RWPE2 (cell line): ENCODE data around the gene EME1.

Source experiments
- ATAC-seq: fragments of 200-7000 bp; cut with Tn5 transposase; 3 replicates; pipeline ENCODE4 v1.9.1; 2021; ENCODE audit warnings: low read depth
- DNase-seq: peaks from one replicate; pipeline ENCODE4 v3.0.0-alpha.2; 2020; ENCODE audit warnings: low spot score
- H3K27ac ChIP-seq: fragments of 450-650 bp; 2 replicates; pipeline ENCODE4 v1.5.1; 2017; ENCODE audit warnings: mild to moderate bottlenecking; ENCODE audit not compliant: poor library complexity, severe bottlenecking
- H3K27me3 ChIP-seq: fragments of 250-450 bp; sonication (Bioruptor Pico); 2 replicates; pipeline ENCODE4 v1.5.1; 2021; ENCODE audit warnings: mild to moderate bottlenecking, moderate library complexity; ENCODE audit not compliant: insufficient read depth, poor library complexity, severe bottlenecking
- H3K36me3 ChIP-seq: fragments of 250-450 bp; sonication (Bioruptor Pico); 2 replicates; pipeline ENCODE4 v1.5.1; 2020; ENCODE audit warnings: low read depth, mild to moderate bottlenecking, moderate library complexity
- H3K4me1 ChIP-seq: fragments of 250-450 bp; sonication (Bioruptor Pico); 2 replicates; pipeline ENCODE4 v1.5.1; 2021; ENCODE audit warnings: mild to moderate bottlenecking, moderate library complexity; ENCODE audit not compliant: insufficient read depth, poor library complexity, severe bottlenecking
- H3K4me3 ChIP-seq: fragments of 250-450 bp; sonication (Bioruptor Pico); 2 replicates; pipeline ENCODE4 v1.5.1; 2021; ENCODE audit warnings: mild to moderate bottlenecking, moderate library complexity; ENCODE audit not compliant: severe bottlenecking
- H3K9me3 ChIP-seq: fragments of 250-450 bp; sonication (Bioruptor Pico); 2 replicates; pipeline ENCODE4 v1.5.1; 2021; ENCODE audit warnings: mild to moderate bottlenecking, moderate library complexity; ENCODE audit not compliant: severe bottlenecking
- TF ChIP-seq, protein P1 (sequence below): fragments of 450-650 bp; IDR thresholded peaks from one replicate; pipeline ENCODE4 v1.5.1; 2017; ENCODE audit warnings: mild to moderate bottlenecking, moderate library complexity; ENCODE audit not compliant: poor library complexity, severe bottlenecking

Gene EME1

DNA sequence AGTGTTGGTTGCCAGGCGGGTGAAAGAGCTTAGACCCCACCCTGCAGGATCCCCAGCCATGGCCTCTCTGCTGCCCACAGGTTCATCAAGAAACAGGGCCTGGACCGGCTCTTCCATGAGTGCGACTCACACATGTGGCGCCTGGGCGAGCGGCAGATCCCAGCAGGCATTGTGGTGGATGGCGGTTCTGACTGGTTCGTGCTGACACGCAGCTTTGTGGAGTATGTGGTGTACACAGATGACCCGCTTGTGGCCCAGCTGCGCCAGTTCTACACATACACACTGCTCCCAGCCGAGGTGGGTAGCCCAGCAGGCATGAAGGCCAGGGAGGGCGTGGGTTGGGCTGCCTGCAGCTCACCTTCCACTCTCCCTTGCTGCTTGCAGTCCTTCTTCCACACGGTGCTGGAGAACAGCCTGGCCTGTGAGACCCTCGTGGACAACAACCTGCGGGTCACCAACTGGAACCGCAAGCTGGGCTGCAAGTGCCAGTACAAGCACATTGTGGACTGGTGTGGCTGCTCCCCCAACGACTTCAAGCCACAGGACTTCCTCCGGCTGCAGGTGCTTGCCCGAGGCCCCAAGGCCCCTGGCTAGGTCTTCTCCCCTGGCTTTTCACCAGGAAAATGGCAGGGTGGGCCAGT is 17.2 kb upstream of the EME1 start:
- H3K4me1 ChIP-seq: no peaks in the 10 kb centered on the region
- no peaks in the 10 kb centered on the region for H3K27me3 ChIP-seq
- no peak for ATAC-seq
- H3K9me3 ChIP-seq: no peaks in the 10 kb centered on the region
- no peak overlapping the region for H3K4me3 ChIP-seq
- H3K27ac ChIP-seq: no peak overlapping the region
- TF ChIP-seq, protein P1, sequence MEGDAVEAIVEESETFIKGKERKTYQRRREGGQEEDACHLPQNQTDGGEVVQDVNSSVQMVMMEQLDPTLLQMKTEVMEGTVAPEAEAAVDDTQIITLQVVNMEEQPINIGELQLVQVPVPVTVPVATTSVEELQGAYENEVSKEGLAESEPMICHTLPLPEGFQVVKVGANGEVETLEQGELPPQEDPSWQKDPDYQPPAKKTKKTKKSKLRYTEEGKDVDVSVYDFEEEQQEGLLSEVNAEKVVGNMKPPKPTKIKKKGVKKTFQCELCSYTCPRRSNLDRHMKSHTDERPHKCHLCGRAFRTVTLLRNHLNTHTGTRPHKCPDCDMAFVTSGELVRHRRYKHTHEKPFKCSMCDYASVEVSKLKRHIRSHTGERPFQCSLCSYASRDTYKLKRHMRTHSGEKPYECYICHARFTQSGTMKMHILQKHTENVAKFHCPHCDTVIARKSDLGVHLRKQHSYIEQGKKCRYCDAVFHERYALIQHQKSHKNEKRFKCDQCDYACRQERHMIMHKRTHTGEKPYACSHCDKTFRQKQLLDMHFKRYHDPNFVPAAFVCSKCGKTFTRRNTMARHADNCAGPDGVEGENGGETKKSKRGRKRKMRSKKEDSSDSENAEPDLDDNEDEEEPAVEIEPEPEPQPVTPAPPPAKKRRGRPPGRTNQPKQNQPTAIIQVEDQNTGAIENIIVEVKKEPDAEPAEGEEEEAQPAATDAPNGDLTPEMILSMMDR: no peak
- H3K36me3 ChIP-seq: peaks cover 80% of the 10 kb centered on the region
- DNase-seq: no peak

DNA sequence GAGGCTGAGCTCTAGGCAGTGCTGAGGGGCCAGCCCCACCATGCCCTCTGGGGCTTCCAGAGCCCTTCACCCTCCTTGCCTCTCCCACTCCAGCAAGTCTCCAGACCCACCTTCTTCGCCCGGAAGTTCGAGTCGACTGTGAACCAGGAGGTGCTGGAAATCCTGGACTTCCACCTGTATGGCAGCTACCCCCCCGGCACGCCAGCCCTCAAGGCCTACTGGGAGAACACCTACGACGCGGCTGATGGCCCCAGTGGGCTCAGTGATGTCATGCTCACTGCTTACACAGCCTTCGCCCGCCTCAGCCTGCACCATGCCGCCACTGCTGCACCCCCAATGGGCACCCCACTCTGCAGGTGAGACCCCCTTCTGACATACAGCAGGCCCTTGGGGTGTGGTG is 16.6 kb upstream of the EME1 start:
- H3K27ac ChIP-seq: no peak overlapping the region
- no peak for ATAC-seq
- peaks cover 80% of the 10 kb centered on the region for H3K36me3 ChIP-seq
- no peak overlapping the region for H3K4me3 ChIP-seq
- no peaks in the 10 kb centered on the region for H3K9me3 ChIP-seq
- TF ChIP-seq, protein P1: no peak
- no peak for DNase-seq
- no peaks in the 10 kb centered on the region for H3K4me1 ChIP-seq
- no peaks in the 10 kb centered on the region for H3K27me3 ChIP-seq

DNA sequence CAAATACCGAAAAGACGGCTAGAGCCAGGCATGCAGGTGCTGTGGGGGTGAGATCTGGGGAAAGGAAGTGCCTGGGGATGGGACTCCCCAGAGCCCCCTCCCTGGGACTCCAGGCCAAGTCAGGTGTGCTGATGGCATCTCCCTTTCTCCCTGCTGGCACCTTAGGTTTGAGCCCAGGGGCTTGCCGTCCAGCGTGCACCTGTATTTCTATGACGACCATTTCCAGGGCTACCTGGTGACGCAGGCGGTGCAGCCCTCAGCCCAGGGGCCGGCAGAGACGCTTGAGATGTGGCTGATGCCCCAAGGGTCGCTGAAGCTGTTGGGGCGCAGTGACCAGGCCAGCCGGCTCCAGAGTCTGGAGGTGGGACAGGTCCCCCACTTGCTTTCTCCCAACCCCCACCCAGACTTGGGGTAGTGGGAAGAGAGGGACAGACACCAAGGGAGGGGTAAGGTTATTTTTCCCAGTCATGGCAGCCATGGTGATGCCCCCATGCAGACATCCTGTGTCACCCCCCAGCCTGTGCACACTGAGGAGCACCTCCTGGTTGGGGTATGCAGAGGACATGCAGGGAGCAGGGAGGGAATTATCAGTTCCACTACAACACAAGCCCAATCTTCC is 16.0 kb upstream of the EME1 start:
- DNase-seq (no peak), ATAC-seq (no peak)
- Histone ChIP-seq H3K36me3 (peaks cover 78% of the 10 kb centered on the region), H3K4me3 (no peak overlapping the region), H3K4me1 (no peaks in the 10 kb centered on the region), H3K27me3 (no peaks in the 10 kb centered on the region), H3K9me3 (no peaks in the 10 kb centered on the region), H3K27ac (no peak overlapping the region)
- TF ChIP-seq, protein P1: no peak

DNA sequence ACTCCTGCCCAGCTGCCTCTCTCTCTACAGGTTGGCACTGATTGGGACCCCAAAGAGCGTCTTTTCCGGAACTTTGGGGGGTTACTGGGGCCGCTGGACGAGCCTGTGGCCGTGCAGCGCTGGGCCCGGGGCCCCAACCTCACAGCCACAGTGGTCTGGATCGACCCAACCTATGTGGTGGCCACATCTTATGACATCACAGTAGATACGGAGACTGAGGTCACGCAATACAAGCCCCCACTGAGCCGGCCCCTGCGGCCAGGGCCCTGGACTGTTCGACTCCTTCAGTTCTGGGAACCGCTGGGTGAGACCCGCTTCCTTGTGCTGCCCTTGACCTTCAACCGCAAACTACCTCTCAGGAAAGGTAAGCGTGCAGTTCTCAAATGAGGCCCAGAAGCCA is 14.9 kb upstream of the EME1 start:
- ATAC-seq (no peak), DNase-seq (no peak)
- no peaks in the 10 kb centered on the region for H3K9me3 ChIP-seq
- H3K27me3 ChIP-seq: no peaks in the 10 kb centered on the region
- H3K27ac ChIP-seq: no peak overlapping the region
- TF ChIP-seq, protein P1: no peak
- no peak overlapping the region for H3K4me3 ChIP-seq
- H3K36me3 ChIP-seq: peaks cover 66% of the 10 kb centered on the region
- H3K4me1 ChIP-seq: no peaks in the 10 kb centered on the region
